ENCODE measurements around the gene IRAK1.

IRAK1 gene

GRCh38 chrX:154059231-154059630 is 39.5 kb upstream of the IRAK1 start:
- no peak for ATAC-seq
- TF ChIP-seq TOX (CRISPR knock-in tag; IDR thresholded peaks at IDR 0.05; ENCODE audit: borderline replicate concordance) (no peak), TCF4 (CRISPR knock-in tag; IDR thresholded peaks at IDR 0.05; ENCODE audit: borderline replicate concordance) (no peak), ZFP3 (CRISPR knock-in tag; IDR thresholded peaks at IDR 0.05) (no peak), OSR1 (CRISPR knock-in tag; IDR thresholded peaks at IDR 0.05) (no peak), SNAI2 (CRISPR knock-in tag; IDR thresholded peaks at IDR 0.05) (no peak), ZNF565 (CRISPR knock-in tag; conservative IDR thresholded peaks at IDR 0.05; ENCODE audit: low read depth) (no peak), TSHZ2 (CRISPR knock-in tag; IDR thresholded peaks at IDR 0.05) (no peak), ZNF70 (CRISPR knock-in tag; IDR thresholded peaks at IDR 0.05) (no peak), ZNF8 (CRISPR knock-in tag; IDR thresholded peaks at IDR 0.05) (no peak), BACH2 (CRISPR knock-in tag; IDR thresholded peaks at IDR 0.05; ENCODE audit: borderline replicate concordance) (no peak)
- TF ChIP-seq, protein P1, sequence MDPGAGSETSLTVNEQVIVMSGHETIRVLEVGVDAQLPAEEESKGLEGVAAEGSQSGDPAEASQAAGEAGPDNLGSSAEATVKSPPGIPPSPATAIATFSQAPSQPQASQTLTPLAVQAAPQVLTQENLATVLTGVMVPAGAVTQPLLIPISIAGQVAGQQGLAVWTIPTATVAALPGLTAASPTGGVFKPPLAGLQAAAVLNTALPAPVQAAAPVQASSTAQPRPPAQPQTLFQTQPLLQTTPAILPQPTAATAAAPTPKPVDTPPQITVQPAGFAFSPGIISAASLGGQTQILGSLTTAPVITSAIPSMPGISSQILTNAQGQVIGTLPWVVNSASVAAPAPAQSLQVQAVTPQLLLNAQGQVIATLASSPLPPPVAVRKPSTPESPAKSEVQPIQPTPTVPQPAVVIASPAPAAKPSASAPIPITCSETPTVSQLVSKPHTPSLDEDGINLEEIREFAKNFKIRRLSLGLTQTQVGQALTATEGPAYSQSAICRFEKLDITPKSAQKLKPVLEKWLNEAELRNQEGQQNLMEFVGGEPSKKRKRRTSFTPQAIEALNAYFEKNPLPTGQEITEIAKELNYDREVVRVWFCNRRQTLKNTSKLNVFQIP (CRISPR knock-in tag; IDR thresholded peaks at IDR 0.05; ENCODE audit: borderline replicate concordance, low read depth) = no peak

GRCh38 chrX:154058214-154058997 is 38.7 kb upstream of the IRAK1 start:
- TF ChIP-seq ISL1 (CRISPR knock-in tag; IDR thresholded peaks at IDR 0.05) (no peak), PATZ1 (CRISPR knock-in tag; IDR thresholded peaks at IDR 0.05; ENCODE audit: borderline replicate concordance) (no peak), ZFP3 (CRISPR knock-in tag; IDR thresholded peaks at IDR 0.05) (no peak), PPARA (CRISPR knock-in tag; IDR thresholded peaks at IDR 0.05; ENCODE audit: borderline replicate concordance) (no peak), TCF4 (CRISPR knock-in tag; IDR thresholded peaks at IDR 0.05; ENCODE audit: borderline replicate concordance) (no peak), ARNTL (CRISPR knock-in tag; IDR thresholded peaks at IDR 0.05; ENCODE audit: borderline replicate concordance, low read depth) (no peak), ZC3H10 (CRISPR knock-in tag; IDR thresholded peaks at IDR 0.05) (no peak), ZFP30 (CRISPR knock-in tag; IDR thresholded peaks at IDR 0.05) (no peak), OSR1 (CRISPR knock-in tag; IDR thresholded peaks at IDR 0.05) (no peak), CSDC2 (CRISPR knock-in tag; IDR thresholded peaks at IDR 0.05) (no peak), TOX (CRISPR knock-in tag; IDR thresholded peaks at IDR 0.05; ENCODE audit: borderline replicate concordance) (no peak), SNAI2 (CRISPR knock-in tag; IDR thresholded peaks at IDR 0.05) (no peak), ZNF8 (CRISPR knock-in tag; IDR thresholded peaks at IDR 0.05) (no peak)
- TF ChIP-seq, protein P1 (CRISPR knock-in tag; IDR thresholded peaks at IDR 0.05; ENCODE audit: borderline replicate concordance, low read depth) = no peak
- ATAC-seq = no peak

DNA sequence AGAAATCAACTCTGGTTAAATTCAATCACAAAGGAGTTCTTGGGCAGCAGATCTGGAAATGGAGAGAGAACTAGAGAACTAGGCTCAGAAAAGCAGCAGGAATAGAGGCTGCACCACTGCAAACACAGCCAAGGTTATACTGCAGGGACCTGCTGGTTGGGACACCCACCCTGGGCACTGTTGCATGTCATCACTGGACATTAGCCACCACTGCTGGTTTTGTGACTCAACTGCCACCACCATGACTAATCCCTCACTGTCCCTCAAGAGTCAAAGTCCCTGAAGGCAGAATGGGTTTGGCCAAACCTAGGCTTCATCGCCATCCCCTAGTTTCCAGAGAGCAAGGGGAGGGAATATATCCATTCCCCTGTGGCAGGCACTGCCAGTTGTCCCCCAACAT is 38.1 kb upstream of the IRAK1 start:
- no peak for ATAC-seq
- no peak for TF ChIP-seq CSDC2 (CRISPR knock-in tag; IDR thresholded peaks at IDR 0.05)
- TF ChIP-seq BACH2 (CRISPR knock-in tag; IDR thresholded peaks at IDR 0.05; ENCODE audit: borderline replicate concordance) = no peak
- TF ChIP-seq PATZ1 (CRISPR knock-in tag; IDR thresholded peaks at IDR 0.05; ENCODE audit: borderline replicate concordance) = no peak
- no peak for TF ChIP-seq SNAI2 (CRISPR knock-in tag; IDR thresholded peaks at IDR 0.05)
- TF ChIP-seq CREB5 (CRISPR knock-in tag; IDR thresholded peaks at IDR 0.05; ENCODE audit: low read depth) = no peak
- no peak for TF ChIP-seq PPARA (CRISPR knock-in tag; IDR thresholded peaks at IDR 0.05; ENCODE audit: borderline replicate concordance)
- no peak for TF ChIP-seq ESRRG (CRISPR knock-in tag; IDR thresholded peaks at IDR 0.05)
- TF ChIP-seq TCF4 (CRISPR knock-in tag; IDR thresholded peaks at IDR 0.05; ENCODE audit: borderline replicate concordance) = no peak
- no peak for TF ChIP-seq OSR1 (CRISPR knock-in tag; IDR thresholded peaks at IDR 0.05)
- no peak for TF ChIP-seq GLIS3 (CRISPR knock-in tag; IDR thresholded peaks at IDR 0.05)
- no peak for TF ChIP-seq ZFP3 (CRISPR knock-in tag; IDR thresholded peaks at IDR 0.05)
- TF ChIP-seq ZNF8 (CRISPR knock-in tag; IDR thresholded peaks at IDR 0.05) = no peak
- no peak for TF ChIP-seq TOX (CRISPR knock-in tag; IDR thresholded peaks at IDR 0.05; ENCODE audit: borderline replicate concordance)
- no peak for TF ChIP-seq RARB (CRISPR knock-in tag; IDR thresholded peaks at IDR 0.05)
- no peak for TF ChIP-seq ARNTL (CRISPR knock-in tag; IDR thresholded peaks at IDR 0.05; ENCODE audit: borderline replicate concordance, low read depth)

Measured in SK-N-SH treated with all-trans-retinoic acid at 6 μM for 48 hours (cell line).